ENCODE results near the gene HERPUD2.
A peak's percentile ranks its signal among the peaks of the same experiment; 100 is the strongest.
"Not testable (repeated sequence)": the region's sequence is repeated elsewhere in the genome, so short reads cannot be mapped to it uniquely, and the experiment has no call there.

Gene HERPUD2

DNA sequence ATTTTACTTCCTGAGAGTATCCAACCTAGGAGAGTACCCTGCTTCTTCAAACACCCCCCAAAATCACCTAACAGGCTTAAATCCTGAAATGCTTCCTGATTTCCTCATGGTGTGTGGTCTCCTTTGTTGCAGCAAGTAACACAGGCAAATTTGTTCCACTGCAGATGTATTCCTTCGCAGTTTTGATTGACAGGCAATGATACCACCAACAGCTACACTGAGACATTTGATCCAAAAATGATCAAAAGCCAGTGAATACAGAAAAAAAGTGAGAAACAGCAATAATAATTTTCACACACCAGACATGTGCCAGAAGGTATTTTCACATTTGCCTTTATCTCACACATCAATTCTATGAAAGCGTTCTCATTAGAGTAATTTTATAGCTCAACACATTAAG lies 95.9 kb downstream of the HERPUD2 start:
- DNase-seq: no peak

DNA sequence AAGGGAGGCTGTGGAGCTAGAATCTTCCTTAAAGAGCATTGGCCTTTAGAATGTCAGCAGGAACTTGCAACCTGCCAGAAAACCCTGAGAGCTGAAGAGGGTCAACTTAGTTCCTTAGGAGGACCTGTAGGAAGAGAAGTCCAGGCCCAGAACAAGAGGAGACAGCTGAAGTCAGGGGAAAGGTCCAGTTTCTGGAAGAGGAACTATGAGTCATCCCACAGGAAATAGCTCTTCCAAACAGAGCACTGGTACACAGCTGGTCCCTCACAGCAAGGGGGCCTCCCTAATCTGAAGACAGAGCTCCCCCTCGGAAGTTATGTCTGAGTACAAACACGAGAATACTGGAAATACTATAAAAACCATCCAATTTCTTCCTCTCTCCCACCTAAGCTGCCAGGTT lies 98.9 kb downstream of the HERPUD2 start:
- no peak for DNase-seq

GRCh38 chr7:35593899-35594298 lies 101.0 kb downstream of the HERPUD2 start:
- DNase-seq: peak; percentile 48

GRCh38 chr7:35588647-35589046 lies 106.3 kb downstream of the HERPUD2 start:
- no peak for DNase-seq

DNA sequence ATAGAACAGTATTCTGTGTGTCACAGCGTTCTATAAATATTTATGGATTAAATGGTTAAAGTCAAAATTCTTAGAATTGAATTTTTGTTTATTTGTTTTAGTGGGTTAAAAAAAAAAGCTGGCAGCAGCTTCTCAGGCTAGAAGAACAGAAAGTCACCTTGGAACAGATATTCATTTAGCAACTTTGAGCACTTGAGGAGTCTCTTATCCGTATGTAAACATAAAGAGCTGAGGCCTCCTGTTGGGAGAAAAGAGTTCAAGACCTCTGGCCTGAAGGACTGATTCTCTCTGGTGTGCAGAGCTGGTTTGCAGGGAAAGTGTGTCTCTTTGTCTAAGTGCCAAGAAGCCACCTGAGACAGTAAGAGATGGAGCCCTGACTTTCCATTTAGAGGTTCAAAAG lies 109.9 kb downstream of the HERPUD2 start:
- no peak for DNase-seq

DNA sequence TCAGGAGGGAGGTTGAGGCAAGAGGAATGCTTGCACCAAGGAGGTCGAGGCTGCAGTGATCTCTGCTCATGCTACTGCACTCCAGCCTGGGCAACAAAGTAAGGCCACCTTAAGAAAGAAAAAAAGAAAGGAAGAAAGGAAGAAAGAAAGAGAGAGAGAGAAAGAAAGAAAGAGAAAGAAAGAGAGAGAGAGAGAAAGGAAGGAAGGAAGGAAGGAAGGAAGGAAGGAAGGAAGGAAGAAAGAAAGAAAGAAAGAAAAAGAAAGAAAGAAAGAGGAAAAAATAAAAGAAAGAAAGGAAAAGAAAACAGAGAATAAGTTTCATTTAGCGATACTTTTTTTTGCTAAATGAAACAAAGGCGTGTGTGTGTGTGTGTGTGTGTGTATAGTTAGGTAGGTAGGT lies 110.4 kb downstream of the HERPUD2 start:
- not testable (repeated sequence) for DNase-seq
